RWPE1 (cell line): ENCODE results near the gene TBCE.

Source experiments
- CTCF ChIA-PET: fragments of 350-600 bp; sonication (Branson Sonifier 250); formaldehyde crosslinking; extraction: SDS; loops from one replicate; lab custom pipeline; 2021; lab: Yijun Ruan, JAX
- POLR2A ChIA-PET: fragments of 400-600 bp; formaldehyde crosslinking; extraction: SDS; loops from one replicate; lab custom pipeline; 2020; ENCODE audit warnings: antibody characterized with exemption; ENCODE audit not compliant: low non-redundant PET; lab: Yijun Ruan, JAX
- DNase-seq: peaks from one replicate; pipeline ENCODE4 v3.0.0; 2012; ENCODE audit warnings: low spot score
- H3K27ac ChIP-seq: fragments of 450-650 bp; 2 replicates; pipeline ENCODE4 v1.5.1; 2017
- TF ChIP-seq, protein P1 (sequence below): fragments of 450-650 bp; conservative IDR thresholded peaks from 2 replicates; pipeline ENCODE4 v1.5.1; 2017; ENCODE audit warnings: low read depth, mild to moderate bottlenecking

The TBCE gene

DNA sequence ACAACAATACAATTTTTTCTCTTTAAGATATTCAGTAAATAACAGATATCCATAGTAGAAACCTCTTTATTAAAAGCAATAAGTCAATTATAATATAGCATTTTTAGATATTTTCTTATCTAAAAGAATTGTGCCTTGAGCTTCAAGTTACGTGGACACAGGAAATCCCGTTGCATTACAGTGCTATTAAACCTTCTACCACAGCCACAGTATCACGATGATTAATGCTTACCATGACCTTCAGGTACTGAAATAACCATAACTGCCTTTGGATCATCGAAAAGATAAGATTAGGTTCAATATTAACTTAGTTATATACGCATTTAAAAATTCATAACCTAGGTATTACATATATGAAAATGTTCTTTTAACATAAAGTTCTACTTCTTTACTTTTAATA lies 119.1 kb downstream of the TBCE start:
- no peak for DNase-seq
- H3K27ac ChIP-seq, result no peak overlapping the region
- POLR2A ChIA-PET, result interaction anchor here (0.5 kb wide), 1 partner anchor 10 kb away, joined by 3 read pairs; no protein-coding TSS in a partner anchor
- CTCF ChIA-PET, result interaction anchor here (0.7 kb wide), 1 partner anchor 18 kb away, joined by 3 read pairs; the partner anchor contains the start of gene B3GALNT2
- TF ChIP-seq, protein P1, sequence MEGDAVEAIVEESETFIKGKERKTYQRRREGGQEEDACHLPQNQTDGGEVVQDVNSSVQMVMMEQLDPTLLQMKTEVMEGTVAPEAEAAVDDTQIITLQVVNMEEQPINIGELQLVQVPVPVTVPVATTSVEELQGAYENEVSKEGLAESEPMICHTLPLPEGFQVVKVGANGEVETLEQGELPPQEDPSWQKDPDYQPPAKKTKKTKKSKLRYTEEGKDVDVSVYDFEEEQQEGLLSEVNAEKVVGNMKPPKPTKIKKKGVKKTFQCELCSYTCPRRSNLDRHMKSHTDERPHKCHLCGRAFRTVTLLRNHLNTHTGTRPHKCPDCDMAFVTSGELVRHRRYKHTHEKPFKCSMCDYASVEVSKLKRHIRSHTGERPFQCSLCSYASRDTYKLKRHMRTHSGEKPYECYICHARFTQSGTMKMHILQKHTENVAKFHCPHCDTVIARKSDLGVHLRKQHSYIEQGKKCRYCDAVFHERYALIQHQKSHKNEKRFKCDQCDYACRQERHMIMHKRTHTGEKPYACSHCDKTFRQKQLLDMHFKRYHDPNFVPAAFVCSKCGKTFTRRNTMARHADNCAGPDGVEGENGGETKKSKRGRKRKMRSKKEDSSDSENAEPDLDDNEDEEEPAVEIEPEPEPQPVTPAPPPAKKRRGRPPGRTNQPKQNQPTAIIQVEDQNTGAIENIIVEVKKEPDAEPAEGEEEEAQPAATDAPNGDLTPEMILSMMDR, result no peak

DNA sequence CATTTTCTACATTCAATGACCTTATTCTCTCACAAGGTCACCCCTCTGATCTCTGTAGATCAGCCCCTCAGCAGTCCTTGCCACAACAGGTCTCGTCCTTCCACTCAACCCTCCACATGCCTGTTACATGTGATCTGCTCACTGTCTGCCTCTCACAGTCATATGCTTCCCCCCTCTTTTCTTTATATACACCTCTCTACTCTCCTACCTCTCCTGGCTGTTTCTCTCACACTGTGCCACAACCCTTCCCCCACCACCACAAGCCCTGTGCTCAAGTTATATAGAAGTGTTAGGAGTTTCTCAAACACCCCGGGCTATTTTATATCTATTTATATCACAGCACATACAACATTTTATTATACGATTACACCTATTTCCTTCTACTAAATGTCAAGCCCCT lies 124.4 kb downstream of the TBCE start:
- CTCF ChIA-PET, result no interaction called here
- POLR2A ChIA-PET, result no interaction called here
- no peak overlapping the region for H3K27ac ChIP-seq
- no peak for DNase-seq
- TF ChIP-seq, protein P1, result no peak

DNA sequence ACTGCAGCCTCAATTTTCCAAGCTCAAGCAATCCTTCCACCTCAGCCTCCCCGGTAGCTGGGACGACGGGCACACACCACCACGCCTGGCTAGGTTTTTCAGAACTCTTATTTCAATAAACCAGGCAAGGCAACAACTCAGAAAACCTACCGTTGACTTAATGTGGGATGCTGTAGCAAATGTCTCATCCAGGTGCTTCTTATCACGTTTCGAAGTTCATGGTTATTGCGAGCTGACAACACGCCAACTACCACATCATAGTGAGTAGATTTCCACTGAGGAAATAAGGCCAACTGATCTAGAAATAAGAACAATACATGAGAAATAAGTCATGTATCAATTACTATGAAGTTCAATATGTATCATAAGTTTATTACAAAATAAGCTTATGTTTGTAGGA lies 127.3 kb downstream of the TBCE start:
- TF ChIP-seq, protein P1, result no peak
- CTCF ChIA-PET, result interaction anchor here (0.6 kb wide), 1 partner anchor 381 kb away, joined by 3 read pairs; no protein-coding TSS in a partner anchor
- DNase-seq, result no peak
- H3K27ac ChIP-seq, result no peak overlapping the region
- POLR2A ChIA-PET, result interaction anchor here (1.0 kb wide), 1 partner anchor 10 kb away, joined by 5 read pairs; the partner anchor contains the start of gene B3GALNT2

DNA sequence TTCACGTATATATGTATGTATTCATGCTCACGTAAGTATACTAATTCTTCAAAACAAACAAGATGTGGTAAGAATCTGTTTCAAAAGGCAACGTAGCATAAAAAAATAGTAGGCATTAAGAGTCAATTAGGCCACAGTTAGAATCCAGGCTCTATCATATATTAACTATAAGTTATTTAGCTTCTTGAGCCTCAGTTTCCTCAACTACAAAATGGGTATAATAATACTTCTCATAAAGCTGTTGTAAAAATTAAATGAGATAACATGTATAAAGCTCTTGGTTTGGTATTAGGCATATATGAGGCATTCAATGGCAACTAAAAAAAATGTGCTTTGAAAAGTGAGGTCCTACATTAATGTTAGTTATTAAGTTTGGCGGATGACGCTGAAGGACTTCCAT lies 127.8 kb downstream of the TBCE start:
- no peak for DNase-seq
- no peak overlapping the region for H3K27ac ChIP-seq
- ChIA-PET POLR2A (interaction anchor here (1.0 kb wide), 1 partner anchor 10 kb away, joined by 5 read pairs; the partner anchor contains the start of gene B3GALNT2), CTCF (interaction anchor here (0.6 kb wide), 1 partner anchor 381 kb away, joined by 3 read pairs; no protein-coding TSS in a partner anchor)
- TF ChIP-seq, protein P1, result no peak

DNA sequence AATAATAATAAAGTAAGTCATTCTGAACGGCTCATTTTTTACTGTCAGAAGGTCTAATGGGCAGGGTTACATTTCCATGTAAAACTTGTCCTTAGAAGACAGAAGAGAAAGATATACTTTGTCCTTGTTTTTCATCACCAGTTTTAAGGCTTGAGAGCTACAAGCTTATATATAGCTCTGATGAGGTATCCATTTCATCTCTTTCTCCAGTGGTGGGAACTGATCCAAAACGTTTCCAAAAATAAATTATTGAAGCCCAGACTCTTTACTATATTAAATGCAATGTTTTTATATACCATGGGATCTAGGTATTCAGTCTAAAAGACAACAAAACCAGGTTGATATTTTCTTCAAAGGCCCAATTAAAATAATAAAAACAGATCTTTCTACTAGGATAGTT lies 128.3 kb downstream of the TBCE start:
- no peak for DNase-seq
- CTCF ChIA-PET, result no interaction called here
- POLR2A ChIA-PET, result interaction anchor here (1.0 kb wide), 1 partner anchor 9 kb away, joined by 5 read pairs; the partner anchor contains the start of gene B3GALNT2
- no peak overlapping the region for H3K27ac ChIP-seq
- TF ChIP-seq, protein P1, result no peak

DNA sequence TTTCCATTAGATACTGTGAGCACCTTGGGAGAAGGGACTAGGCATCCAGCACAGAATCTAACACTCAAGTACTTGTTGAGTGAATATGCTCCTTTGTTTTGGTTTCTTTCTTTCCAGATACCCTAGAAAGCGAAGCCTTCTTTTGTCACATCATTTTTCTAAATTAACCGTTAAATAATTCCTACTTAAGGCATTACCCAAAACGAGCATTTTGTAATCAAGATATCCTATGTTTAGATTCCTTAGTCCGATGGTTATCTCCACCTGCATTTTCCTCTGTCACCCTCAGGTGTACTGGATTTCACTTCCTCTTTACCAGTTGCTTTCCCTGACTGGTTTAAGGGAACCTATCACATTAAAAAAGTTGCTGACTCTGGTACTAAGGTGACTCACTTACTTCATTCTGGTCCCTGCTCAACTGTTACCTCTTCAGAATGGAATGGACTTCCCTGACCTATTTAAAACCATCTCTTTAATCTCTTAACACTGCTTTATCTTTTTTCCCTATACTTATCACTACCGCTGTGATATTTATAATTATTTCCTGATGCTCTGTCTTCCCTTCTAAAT lies 133.8 kb downstream of the TBCE start:
- H3K27ac ChIP-seq, result no peak overlapping the region
- TF ChIP-seq, protein P1, result no peak
- peak; percentile 39 for DNase-seq
- CTCF ChIA-PET, result interaction anchor here (0.7 to 1.5 kb wide), 2 partner anchors 152 to 282 kb away, joined by 3 to 7 read pairs; no protein-coding TSS in a partner anchor
- POLR2A ChIA-PET, result no interaction called here
